AG04450 (cell line): ENCODE measurements around the gene PARD3. TPM values are rescaled to one million over a fixed set of nuclear protein-coding genes. Genes with fewer than 3 reads are reported as not detected.

Experiments used
- CTCF ChIA-PET: fragments of 300-600, 350-600 bp; formaldehyde crosslinking; extraction: SDS; loops from one replicate; lab custom pipeline; 2022; ENCODE audit warnings: antibody characterized with exemption, inconsistent platforms; lab: Charles Lee
- POLR2A ChIA-PET: fragments of 350-600 bp; formaldehyde crosslinking; extraction: SDS; loops from one replicate; lab custom pipeline; 2021; ENCODE audit warnings: antibody characterized with exemption, inconsistent platforms; lab: Yijun Ruan, JAX
- DNase-seq: peaks from one replicate; pipeline ENCODE4 v3.0.0-alpha.2; 2011; ENCODE audit warnings: low read depth, low spot score
- H3K27ac ChIP-seq: one replicate; pipeline ENCODE4 v1.5.1; 2012; ENCODE audit warnings: low read depth, low read length, control low read depth
- H3K27me3 ChIP-seq: one replicate; pipeline ENCODE4 v1.6.0; 2012; ENCODE audit warnings: low read length; ENCODE audit not compliant: control insufficient read depth, insufficient read depth
- H3K4me3 ChIP-seq: 2 replicates; pipeline ENCODE4 v1.5.1; 2011; ENCODE audit warnings: mild to moderate bottlenecking, low read depth, low read length, control low read depth
- H3K9me3 ChIP-seq: 2 replicates; pipeline ENCODE4 v1.5.1; 2012; ENCODE audit warnings: low read length; ENCODE audit not compliant: control insufficient read depth, insufficient read depth
- polyA plus RNA-seq: library from polyadenylated mRNA; depleted of rRNA; stranded (reverse); fragments of >200 nt; gene quantifications from 2 replicates; pipeline ENCODE4 v1.2.3, GENCODE V29; 2011
- TF ChIP-seq, protein P1 (sequence below): IDR thresholded peaks from 2 replicates; pipeline ENCODE4 v1.5.1; 2011; ENCODE audit warnings: low read depth, low read length, control low read depth, inconsistent platforms

The PARD3 gene
- polyA plus RNA-seq, 1 experiment = 43.1 TPM

DNA sequence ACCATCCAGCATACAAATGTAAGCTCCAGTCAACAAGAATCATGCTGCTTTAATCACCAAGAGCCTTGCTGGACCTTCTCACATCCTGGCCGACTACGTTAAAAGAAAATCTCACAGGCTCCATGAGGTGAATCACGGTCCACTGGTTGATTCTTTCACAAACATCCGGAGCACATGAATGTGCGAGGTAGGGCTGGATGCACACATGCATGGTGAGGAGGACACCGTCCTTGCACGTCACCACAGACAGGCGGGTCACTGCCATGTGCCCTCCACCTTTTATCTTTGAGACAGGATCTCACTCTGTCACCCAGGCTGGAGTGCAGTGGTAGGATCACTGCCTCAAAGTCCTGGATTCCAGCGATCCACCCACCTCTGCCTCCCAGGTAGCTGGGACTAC, 265.1 kb downstream of the PARD3 start:
- ChIA-PET POLR2A (no interaction called here), CTCF (no interaction called here)
- Histone ChIP-seq H3K27ac (no peak overlapping the region), H3K9me3 (no peaks in the 10 kb centered on the region), H3K4me3 (no peak overlapping the region), H3K27me3 (no peaks in the 10 kb centered on the region)
- TF ChIP-seq, protein P1, sequence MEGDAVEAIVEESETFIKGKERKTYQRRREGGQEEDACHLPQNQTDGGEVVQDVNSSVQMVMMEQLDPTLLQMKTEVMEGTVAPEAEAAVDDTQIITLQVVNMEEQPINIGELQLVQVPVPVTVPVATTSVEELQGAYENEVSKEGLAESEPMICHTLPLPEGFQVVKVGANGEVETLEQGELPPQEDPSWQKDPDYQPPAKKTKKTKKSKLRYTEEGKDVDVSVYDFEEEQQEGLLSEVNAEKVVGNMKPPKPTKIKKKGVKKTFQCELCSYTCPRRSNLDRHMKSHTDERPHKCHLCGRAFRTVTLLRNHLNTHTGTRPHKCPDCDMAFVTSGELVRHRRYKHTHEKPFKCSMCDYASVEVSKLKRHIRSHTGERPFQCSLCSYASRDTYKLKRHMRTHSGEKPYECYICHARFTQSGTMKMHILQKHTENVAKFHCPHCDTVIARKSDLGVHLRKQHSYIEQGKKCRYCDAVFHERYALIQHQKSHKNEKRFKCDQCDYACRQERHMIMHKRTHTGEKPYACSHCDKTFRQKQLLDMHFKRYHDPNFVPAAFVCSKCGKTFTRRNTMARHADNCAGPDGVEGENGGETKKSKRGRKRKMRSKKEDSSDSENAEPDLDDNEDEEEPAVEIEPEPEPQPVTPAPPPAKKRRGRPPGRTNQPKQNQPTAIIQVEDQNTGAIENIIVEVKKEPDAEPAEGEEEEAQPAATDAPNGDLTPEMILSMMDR = no peak
- no peak for DNase-seq

DNA sequence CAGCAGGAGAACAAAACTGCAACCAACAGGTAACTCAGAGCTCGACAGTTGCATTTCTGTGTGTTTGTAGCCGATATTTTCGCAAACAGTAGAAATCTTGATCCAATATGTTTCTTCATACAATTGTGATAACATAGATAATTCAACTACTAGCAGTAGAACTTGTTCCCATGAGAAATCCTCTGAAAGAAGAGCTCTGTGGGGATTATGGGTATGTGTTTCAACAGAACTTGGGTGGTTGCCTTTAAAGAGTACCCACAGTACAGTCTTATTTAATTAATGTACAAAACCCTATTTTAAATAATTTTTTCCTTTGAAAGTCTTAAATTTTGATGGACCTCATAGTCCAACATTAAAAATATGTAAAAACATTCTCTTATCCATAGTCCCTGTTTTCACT, 266.1 kb downstream of the PARD3 start:
- ChIA-PET CTCF (no interaction called here), POLR2A (no interaction called here)
- H3K27me3 ChIP-seq = no peaks in the 10 kb centered on the region
- no peak overlapping the region for H3K27ac ChIP-seq
- TF ChIP-seq, protein P1 = no peak
- no peaks in the 10 kb centered on the region for H3K9me3 ChIP-seq
- no peak overlapping the region for H3K4me3 ChIP-seq
- DNase-seq = no peak

DNA sequence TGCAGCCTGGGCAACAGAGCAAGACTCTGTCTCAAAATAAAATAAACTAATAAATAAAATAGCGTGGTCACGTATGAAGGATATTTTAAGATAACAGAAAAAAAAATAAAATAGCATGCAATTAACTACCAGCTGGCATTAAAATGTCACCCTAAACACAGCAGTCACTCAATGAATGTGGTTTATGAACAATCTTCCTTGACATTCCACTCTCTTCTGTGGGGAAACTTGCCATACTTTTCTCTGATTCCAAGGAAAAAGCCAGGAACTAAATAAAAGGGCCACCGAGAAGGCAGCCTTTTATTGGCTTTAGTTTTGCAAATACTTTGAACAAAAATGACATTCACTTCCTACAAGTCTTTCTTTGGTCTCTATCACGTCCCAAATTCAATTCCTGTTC, 266.6 kb downstream of the PARD3 start:
- POLR2A ChIA-PET = no interaction called here
- no peak for DNase-seq
- TF ChIP-seq, protein P1 = no peak
- Histone ChIP-seq H3K9me3 (no peaks in the 10 kb centered on the region), H3K4me3 (no peak overlapping the region), H3K27me3 (no peaks in the 10 kb centered on the region), H3K27ac (no peak overlapping the region)
- CTCF ChIA-PET = no interaction called here

DNA sequence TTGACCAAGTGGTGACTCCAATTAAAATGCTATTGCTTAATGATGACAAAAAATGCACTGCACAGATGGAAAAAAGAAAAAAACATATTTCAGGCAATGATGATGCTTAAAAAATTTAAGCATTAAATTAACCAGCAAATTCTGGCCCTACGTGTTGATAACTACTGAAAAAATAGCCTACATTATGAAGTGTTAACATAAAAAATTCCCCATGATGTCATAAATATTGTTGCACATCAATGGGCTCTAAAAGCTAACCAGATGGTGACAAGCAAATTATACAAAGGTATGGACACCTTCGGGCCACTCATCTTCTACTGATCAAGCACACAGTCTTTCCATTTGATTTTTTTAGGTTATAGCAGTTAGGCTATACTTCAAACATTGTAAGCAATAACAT, 267.4 kb downstream of the PARD3 start:
- H3K4me3 ChIP-seq = no peak overlapping the region
- no peak overlapping the region for H3K27ac ChIP-seq
- no peak for DNase-seq
- ChIA-PET CTCF (no interaction called here), POLR2A (no interaction called here)
- no peaks in the 10 kb centered on the region for H3K9me3 ChIP-seq
- TF ChIP-seq, protein P1 = no peak
- no peaks in the 10 kb centered on the region for H3K27me3 ChIP-seq

DNA sequence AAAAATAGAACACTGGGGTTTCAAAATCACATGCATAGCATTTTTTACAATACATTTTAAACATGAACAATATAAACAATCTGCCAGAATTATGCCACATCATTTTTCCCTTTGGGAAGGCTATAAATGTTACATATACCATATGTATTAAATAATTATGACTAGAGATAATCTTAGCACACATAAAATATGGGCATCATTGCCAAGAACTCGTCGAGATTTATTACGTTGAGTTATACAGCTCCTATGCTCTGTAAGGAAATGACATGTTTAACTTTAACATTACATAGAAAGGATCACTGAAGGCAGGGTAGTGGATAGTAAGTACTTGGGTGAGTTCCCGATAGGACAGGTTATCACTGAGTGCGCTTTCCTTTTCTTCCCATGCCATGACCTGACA, 267.8 kb downstream of the PARD3 start:
- CTCF ChIA-PET = no interaction called here
- Histone ChIP-seq H3K9me3 (no peaks in the 10 kb centered on the region), H3K4me3 (no peak overlapping the region), H3K27me3 (no peaks in the 10 kb centered on the region), H3K27ac (no peak overlapping the region)
- POLR2A ChIA-PET = no interaction called here
- TF ChIP-seq, protein P1 = no peak
- no peak for DNase-seq
